ENCODE results near the gene GLIS1.

GRCh38 chr1:53536606-53537005, 202.4 kb downstream of the GLIS1 start:
- TF ChIP-seq NR2C2 (CRISPR knock-in tag; IDR thresholded peaks at IDR 0.05) (no peak), ZNF512 (CRISPR knock-in tag; IDR thresholded peaks at IDR 0.05; ENCODE audit: borderline replicate concordance) (no peak), CTCF (IDR thresholded peaks at IDR 0.05) (no peak), CREM (CRISPR knock-in tag; IDR thresholded peaks at IDR 0.05) (no peak), MXD4 (CRISPR knock-in tag; IDR thresholded peaks at IDR 0.05; ENCODE audit: borderline replicate concordance) (no peak), USF2 (CRISPR knock-in tag; IDR thresholded peaks at IDR 0.05) (no peak), JUN (CRISPR knock-in tag; IDR thresholded peaks at IDR 0.05) (no peak), ESRRA (CRISPR knock-in tag; IDR thresholded peaks at IDR 0.05; ENCODE audit: borderline replicate concordance) (no peak), CBFB (CRISPR knock-in tag; IDR thresholded peaks at IDR 0.05; ENCODE audit: low read depth) (no peak)
